ENCODE measurements around the gene PTPRE. TPM values are rescaled to one million over a fixed set of nuclear protein-coding genes. Genes with fewer than 3 reads are reported as not detected.

The PTPRE gene
- total RNA-seq, 4 donors from 2014 or later: 9.8 to 24.9 (median 22.7) TPM

DNA sequence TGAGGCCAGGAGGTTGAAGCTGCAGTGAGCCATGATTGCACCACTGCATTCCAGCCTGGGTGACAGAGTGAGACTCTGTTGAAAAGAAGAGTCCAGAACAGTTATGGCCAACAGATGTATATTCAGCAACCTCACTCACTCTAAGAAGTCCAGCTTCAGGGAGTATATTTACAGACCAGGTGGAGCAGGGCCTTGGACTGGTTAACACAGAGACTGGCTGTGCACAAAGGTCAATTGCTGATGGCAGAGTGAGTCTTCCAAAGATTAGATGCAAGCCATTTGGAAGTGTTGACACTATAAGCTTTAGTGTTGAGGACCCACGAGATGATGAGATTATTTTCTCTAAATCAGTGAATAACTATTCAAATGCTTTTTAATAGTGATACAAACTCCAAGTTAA, 39.1 kb upstream of the PTPRE start:
- 50 to 52% methylated on average over 1 of the region's 1 CpG for WGBS, 2 donors
- no peak for DNase-seq
- no peak for TF ChIP-seq CTCF (IDR thresholded peaks at IDR 0.05)
- TF ChIP-seq POLR2A (IDR thresholded peaks at IDR 0.05): no peak

GRCh38 chr10:127869329-127869728, 37.6 kb upstream of the PTPRE start:
- peaks cover 0 to 7% (median 6%) of the 10 kb centered on the region in 3 donors for H3K9me3 ChIP-seq
- H3K36me3 ChIP-seq: no peaks in the 10 kb centered on the region
- DNase-seq: no peak
- H3K27me3 ChIP-seq: peaks cover 0 to 10% (median 0%) of the 10 kb centered on the region in 4 donors
- no peak overlapping the region for H3K4me3 ChIP-seq
- no peak overlapping the region for H3K27ac ChIP-seq
- TF ChIP-seq POLR2A (IDR thresholded peaks at IDR 0.05) (no peak), CTCF (IDR thresholded peaks at IDR 0.05) (no peak)
- H3K4me1 ChIP-seq: peaks cover 0 to 13% (median 0%) of the 10 kb centered on the region in 3 donors
- intact Hi-C loops (cut with DNase I): no loop called here

More for the DNA sequence above, 39.1 kb upstream of the PTPRE start:
- Histone ChIP-seq H3K4me1 (peaks cover 0 to 13% (median 0%) of the 10 kb centered on the region in 3 donors), H3K4me3 (no peak overlapping the region), H3K27me3 (peaks cover 0 to 10% (median 0%) of the 10 kb centered on the region in 4 donors), H3K9me3 (peaks cover 0 to 13% (median 7%) of the 10 kb centered on the region in 3 donors), H3K36me3 (no peaks in the 10 kb centered on the region), H3K27ac (no peak overlapping the region)
- intact Hi-C loops (cut with DNase I): no loop called here

DNA sequence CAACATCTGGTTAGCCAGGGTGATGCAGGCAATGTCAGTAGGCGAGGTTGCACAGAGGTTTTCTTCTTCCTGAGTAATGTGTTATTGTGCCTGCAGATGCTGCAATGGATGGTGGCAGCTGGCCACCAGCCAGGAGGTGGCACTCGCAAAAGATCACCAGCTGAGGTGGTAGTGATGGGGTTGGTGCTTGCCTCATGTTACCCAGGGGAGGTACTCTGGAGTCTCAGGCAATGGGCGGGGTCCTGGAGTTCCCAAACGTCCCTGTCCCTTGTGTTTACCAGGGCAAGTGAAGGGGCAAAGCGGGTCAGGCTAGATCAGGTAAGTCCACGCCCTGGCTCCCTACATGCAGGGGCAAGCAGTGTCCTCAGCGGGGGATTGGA, 35.3 kb upstream of the PTPRE start:
- intact Hi-C loops (cut with DNase I): no loop called here
- DNase-seq: no peak
- no peak overlapping the region for H3K27ac ChIP-seq
- 44 to 63% methylated on average over 3 to 6 of the region's 7 CpGs for WGBS, 2 donors
- no peaks in the 10 kb centered on the region for H3K36me3 ChIP-seq
- H3K27me3 ChIP-seq: peaks cover 0 to 10% (median 0%) of the 10 kb centered on the region in 4 donors
- peaks cover 0 to 7% (median 6%) of the 10 kb centered on the region in 3 donors for H3K9me3 ChIP-seq
- peaks cover 0 to 13% (median 0%) of the 10 kb centered on the region in 3 donors for H3K4me1 ChIP-seq
- no peak overlapping the region for H3K4me3 ChIP-seq
- TF ChIP-seq POLR2A (IDR thresholded peaks at IDR 0.05): no peak
- TF ChIP-seq CTCF (IDR thresholded peaks at IDR 0.05): no peak

DNA sequence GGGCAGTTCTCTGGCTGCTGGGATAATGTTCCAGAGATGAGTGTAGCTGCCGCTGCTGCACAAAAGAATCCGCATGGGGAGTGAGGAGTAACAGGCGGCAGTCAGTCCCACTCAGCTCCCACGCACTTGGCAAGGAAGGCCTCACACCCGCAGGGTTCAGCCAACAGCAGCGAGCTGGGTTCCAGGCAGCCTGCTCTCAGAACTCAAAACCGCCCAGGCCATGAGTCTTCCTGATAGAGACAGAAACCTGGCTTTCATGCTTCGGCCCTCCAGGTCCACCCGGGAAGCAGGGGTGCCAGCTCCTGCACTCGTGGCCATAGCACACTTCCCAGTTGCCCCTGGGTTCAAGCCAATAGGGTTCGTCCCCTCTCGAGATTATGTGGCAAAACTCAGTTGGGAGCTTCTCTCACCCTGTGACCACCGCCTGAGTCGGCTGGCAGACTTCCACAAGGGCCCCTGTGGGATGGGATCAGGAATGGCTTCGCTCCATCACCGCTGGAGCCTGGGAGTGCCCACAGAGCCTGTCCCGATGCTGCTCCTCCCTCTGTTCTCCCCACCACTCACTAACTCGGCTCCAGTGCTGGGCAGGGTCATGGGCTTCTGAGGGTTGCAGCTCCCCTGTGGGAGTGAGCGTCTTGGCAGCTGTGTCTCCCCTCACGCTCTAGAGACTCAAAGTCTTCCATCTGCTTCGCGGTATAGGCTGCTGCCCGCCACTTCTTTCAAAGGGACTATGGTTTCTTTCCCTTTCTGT, 34.7 kb upstream of the PTPRE start:
- intact Hi-C loops (cut with DNase I): no loop called here
- DNase-seq: no peak
- Histone ChIP-seq H3K36me3 (no peaks in the 10 kb centered on the region), H3K9me3 (peaks cover 0 to 7% (median 6%) of the 10 kb centered on the region in 3 donors), H3K27ac (peak overlapping the region in 1 of 4 donors; percentile 6), H3K4me3 (no peak overlapping the region), H3K4me1 (peaks cover 0 to 13% (median 0%) of the 10 kb centered on the region in 3 donors), H3K27me3 (peaks cover 0 to 10% (median 0%) of the 10 kb centered on the region in 4 donors)
- no peak for TF ChIP-seq POLR2A (IDR thresholded peaks at IDR 0.05)
- TF ChIP-seq CTCF (IDR thresholded peaks at IDR 0.05): no peak
- WGBS, 2 donors: 50 to 76% methylated on average over 14 to 17 of the region's 23 CpGs

GRCh38 chr10:127872871-127873600, 33.9 kb upstream of the PTPRE start:
- Histone ChIP-seq H3K9me3 (peaks cover 0 to 7% (median 6%) of the 10 kb centered on the region in 3 donors), H3K36me3 (no peaks in the 10 kb centered on the region), H3K27me3 (peaks cover 0 to 10% (median 0%) of the 10 kb centered on the region in 4 donors), H3K27ac (no peak overlapping the region), H3K4me3 (no peak overlapping the region), H3K4me1 (peaks cover 0 to 13% (median 0%) of the 10 kb centered on the region in 3 donors)
- intact Hi-C loops (cut with DNase I): no loop called here
- TF ChIP-seq CTCF (IDR thresholded peaks at IDR 0.05) (no peak), POLR2A (IDR thresholded peaks at IDR 0.05) (no peak)
- WGBS, 2 donors: 79 to 80% methylated on average over 10 to 12 of the region's 12 CpGs
- DNase-seq: no peak
